ENCODE results near the gene PIGW. TPM values are rescaled to one million over a fixed set of nuclear protein-coding genes. Genes with fewer than 3 reads are reported as not detected.

Gene PIGW
- total RNA-seq, 1 experiment from 2014 or later = 30.9 TPM

DNA sequence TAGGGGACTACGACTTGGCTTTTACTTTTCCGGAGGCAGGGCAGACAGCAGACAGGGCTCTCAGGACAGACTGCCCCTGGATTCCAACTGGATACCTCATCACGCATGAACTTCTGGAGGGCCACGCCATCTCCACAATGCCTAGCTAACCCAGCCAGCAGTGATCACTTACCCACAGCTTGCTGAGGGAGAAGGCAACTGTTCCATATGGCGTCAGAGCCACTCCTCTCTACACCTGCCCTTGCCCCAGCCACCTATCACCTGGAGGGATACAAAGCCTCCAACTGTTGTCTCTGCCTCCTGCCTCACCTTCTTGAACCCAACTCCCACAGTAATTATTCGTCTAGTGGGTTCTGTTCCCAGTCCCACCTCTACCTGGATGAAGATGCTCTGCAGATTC, 8.9 kb upstream of the PIGW start:
- no TSS peak for BruUV-seq (replicated peaks)
- POLR2A ChIA-PET = interaction anchor here (0.5 kb wide), 1 partner anchor 14 kb away, joined by 5 read pairs; no protein-coding TSS in a partner anchor
- no peak for DNase-seq
- TF ChIP-seq, protein P1, sequence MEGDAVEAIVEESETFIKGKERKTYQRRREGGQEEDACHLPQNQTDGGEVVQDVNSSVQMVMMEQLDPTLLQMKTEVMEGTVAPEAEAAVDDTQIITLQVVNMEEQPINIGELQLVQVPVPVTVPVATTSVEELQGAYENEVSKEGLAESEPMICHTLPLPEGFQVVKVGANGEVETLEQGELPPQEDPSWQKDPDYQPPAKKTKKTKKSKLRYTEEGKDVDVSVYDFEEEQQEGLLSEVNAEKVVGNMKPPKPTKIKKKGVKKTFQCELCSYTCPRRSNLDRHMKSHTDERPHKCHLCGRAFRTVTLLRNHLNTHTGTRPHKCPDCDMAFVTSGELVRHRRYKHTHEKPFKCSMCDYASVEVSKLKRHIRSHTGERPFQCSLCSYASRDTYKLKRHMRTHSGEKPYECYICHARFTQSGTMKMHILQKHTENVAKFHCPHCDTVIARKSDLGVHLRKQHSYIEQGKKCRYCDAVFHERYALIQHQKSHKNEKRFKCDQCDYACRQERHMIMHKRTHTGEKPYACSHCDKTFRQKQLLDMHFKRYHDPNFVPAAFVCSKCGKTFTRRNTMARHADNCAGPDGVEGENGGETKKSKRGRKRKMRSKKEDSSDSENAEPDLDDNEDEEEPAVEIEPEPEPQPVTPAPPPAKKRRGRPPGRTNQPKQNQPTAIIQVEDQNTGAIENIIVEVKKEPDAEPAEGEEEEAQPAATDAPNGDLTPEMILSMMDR (IDR thresholded peaks at IDR 0.05; ENCODE audit: insufficient read depth in 1 of 2, low read depth in 1 of 2, low read length in 1 of 2, severe bottlenecking in 1 of 2, unreplicated experiment in 1 of 2) = no peak
- H3K27me3 Mint-ChIP-seq (ENCODE audit: insufficient read depth, unreplicated experiment) = no peaks in the 10 kb centered on the region
- no peaks in the 10 kb centered on the region for H3K9me3 Mint-ChIP-seq (ENCODE audit: unreplicated experiment)
- Histone ChIP-seq H3K4me3 (ENCODE audit: low read depth, low read length) (no peak overlapping the region), H3K36me3 (ENCODE audit: control insufficient read depth, insufficient read depth, low read length) (peaks cover 3% of the 10 kb centered on the region), H3K27me3 (replicated peaks; ENCODE audit: control insufficient read depth, insufficient read depth, low read length) (no peaks in the 10 kb centered on the region), H3K4me1 (no peaks in the 10 kb centered on the region), H3K9me3 (no peaks in the 10 kb centered on the region)
- intact Hi-C loops (cut with micrococcal nuclease; ENCODE audit: unreplicated experiment) = loop anchor here (10.0 kb wide), 1 partner anchor 931 kb away; no protein-coding TSS in a partner anchor
- no peak overlapping the region for H3K4me3 Mint-ChIP-seq (ENCODE audit: unreplicated experiment)
- no peak overlapping the region for H3K27ac Mint-ChIP-seq (ENCODE audit: unreplicated experiment)
- CTCF ChIA-PET = no interaction called here
- peaks cover 88% of the 10 kb centered on the region for H3K36me3 Mint-ChIP-seq (ENCODE audit: insufficient read depth, unreplicated experiment)
- no peaks in the 10 kb centered on the region for H3K4me1 Mint-ChIP-seq (ENCODE audit: low read depth, unreplicated experiment)

DNA sequence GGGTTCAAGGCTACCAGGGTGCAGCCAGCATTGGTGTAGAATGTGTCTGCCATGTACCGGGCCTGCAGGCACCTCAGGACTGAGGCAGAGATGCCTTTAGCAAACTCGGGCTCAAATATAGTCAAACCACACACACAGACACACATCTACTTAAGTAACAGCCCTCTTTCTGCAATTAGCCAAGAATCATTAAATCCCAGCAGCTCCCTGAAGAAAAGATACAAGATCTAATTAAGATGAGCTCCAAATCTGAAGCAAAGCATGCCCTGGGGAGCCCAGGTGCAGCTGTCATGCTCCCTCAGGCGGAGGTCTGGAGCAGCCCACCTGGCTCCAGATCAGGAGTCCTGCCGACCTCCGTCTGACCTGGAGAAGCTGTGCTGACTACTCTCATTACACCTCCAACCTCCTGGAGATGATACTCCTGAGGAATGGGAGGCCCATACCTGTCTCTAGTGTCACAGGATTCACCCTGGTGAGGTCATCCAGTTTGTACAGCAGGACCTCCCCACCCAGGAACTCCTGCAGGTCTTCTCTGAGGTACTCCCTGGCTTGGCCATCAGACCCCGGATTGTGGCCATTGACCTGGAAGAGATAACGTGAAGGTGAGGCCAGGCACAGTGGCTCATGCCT, 7.1 kb upstream of the PIGW start:
- no TSS peak for BruUV-seq (replicated peaks)
- TF ChIP-seq, protein P1 (IDR thresholded peaks at IDR 0.05; ENCODE audit: insufficient read depth in 1 of 2, low read depth in 1 of 2, low read length in 1 of 2, severe bottlenecking in 1 of 2, unreplicated experiment in 1 of 2) = no peak
- Mint-ChIP-seq H3K4me1 (ENCODE audit: low read depth, unreplicated experiment) (peaks cover 7% of the 10 kb centered on the region), H3K9me3 (ENCODE audit: unreplicated experiment) (no peaks in the 10 kb centered on the region), H3K27ac (ENCODE audit: unreplicated experiment) (no peak overlapping the region), H3K27me3 (ENCODE audit: insufficient read depth, unreplicated experiment) (no peaks in the 10 kb centered on the region), H3K4me3 (ENCODE audit: unreplicated experiment) (no peak overlapping the region), H3K36me3 (ENCODE audit: insufficient read depth, unreplicated experiment) (peaks cover 83% of the 10 kb centered on the region)
- Histone ChIP-seq H3K27me3 (replicated peaks; ENCODE audit: control insufficient read depth, insufficient read depth, low read length) (no peaks in the 10 kb centered on the region), H3K36me3 (ENCODE audit: control insufficient read depth, insufficient read depth, low read length) (peaks cover 4% of the 10 kb centered on the region), H3K9me3 (no peaks in the 10 kb centered on the region), H3K4me3 (ENCODE audit: low read depth, low read length) (no peak overlapping the region), H3K4me1 (no peaks in the 10 kb centered on the region)
- CTCF ChIA-PET = no interaction called here
- intact Hi-C loops (cut with micrococcal nuclease; ENCODE audit: unreplicated experiment) = loop anchor here (10.0 kb wide), 1 partner anchor 933 kb away; no protein-coding TSS in a partner anchor
- DNase-seq = no peak
- POLR2A ChIA-PET = no interaction called here

DNA sequence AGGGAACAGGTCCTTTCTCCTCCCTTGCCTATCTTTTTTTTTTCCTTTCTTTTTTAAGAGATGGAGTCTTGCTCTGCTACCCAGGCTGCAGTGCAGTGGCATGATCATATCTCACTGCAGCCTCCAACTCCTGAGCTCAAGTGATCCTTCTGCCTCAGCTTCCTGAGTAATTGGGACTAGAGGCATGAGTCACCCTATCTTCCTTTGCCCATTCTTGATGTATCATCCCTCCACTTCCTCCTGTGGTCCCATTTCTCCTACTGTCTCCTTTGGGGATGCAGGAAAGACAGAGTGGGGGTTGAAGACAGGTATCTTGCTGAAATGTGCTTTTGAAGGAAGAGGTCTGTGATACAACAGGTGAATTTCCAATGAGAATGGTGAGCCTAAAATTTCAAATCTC, 5.7 kb upstream of the PIGW start:
- BruUV-seq (replicated peaks) = no TSS peak
- Mint-ChIP-seq H3K4me3 (ENCODE audit: unreplicated experiment) (no peak overlapping the region), H3K27me3 (ENCODE audit: insufficient read depth, unreplicated experiment) (no peaks in the 10 kb centered on the region), H3K9me3 (ENCODE audit: unreplicated experiment) (no peaks in the 10 kb centered on the region), H3K4me1 (ENCODE audit: low read depth, unreplicated experiment) (peaks cover 13% of the 10 kb centered on the region), H3K36me3 (ENCODE audit: insufficient read depth, unreplicated experiment) (peaks cover 83% of the 10 kb centered on the region), H3K27ac (ENCODE audit: unreplicated experiment) (no peak overlapping the region)
- TF ChIP-seq, protein P1 (IDR thresholded peaks at IDR 0.05; ENCODE audit: insufficient read depth in 1 of 2, low read depth in 1 of 2, low read length in 1 of 2, severe bottlenecking in 1 of 2, unreplicated experiment in 1 of 2) = no peak
- H3K27me3 ChIP-seq (replicated peaks; ENCODE audit: control insufficient read depth, insufficient read depth, low read length) = no peaks in the 10 kb centered on the region
- ChIA-PET POLR2A (no interaction called here), CTCF (no interaction called here)
- intact Hi-C loops (cut with micrococcal nuclease; ENCODE audit: unreplicated experiment) = loop anchor here (10.0 kb wide), 1 partner anchor 934 kb away; no protein-coding TSS in a partner anchor
- DNase-seq = no peak
- H3K4me1 ChIP-seq = peaks cover 10% of the 10 kb centered on the region
- no peak overlapping the region for H3K4me3 ChIP-seq (ENCODE audit: low read depth, low read length)
- H3K9me3 ChIP-seq = no peaks in the 10 kb centered on the region
- H3K36me3 ChIP-seq (ENCODE audit: control insufficient read depth, insufficient read depth, low read length) = peaks cover 4% of the 10 kb centered on the region

Measured in Caco-2 (cell line).